NOMO-1 (cell line): ENCODE data around the gene PTGES2.
A peak's percentile ranks its signal among the peaks of the same experiment; 100 is the strongest.

Experiments used
- DNase-seq, 2 experiments: peaks; one replicate each; lab custom pipeline; 2025; ENCODE audit not compliant: unreplicated experiment in 2 of 2; lab: John Stamatoyannopoulos, UW

The PTGES2 gene

DNA sequence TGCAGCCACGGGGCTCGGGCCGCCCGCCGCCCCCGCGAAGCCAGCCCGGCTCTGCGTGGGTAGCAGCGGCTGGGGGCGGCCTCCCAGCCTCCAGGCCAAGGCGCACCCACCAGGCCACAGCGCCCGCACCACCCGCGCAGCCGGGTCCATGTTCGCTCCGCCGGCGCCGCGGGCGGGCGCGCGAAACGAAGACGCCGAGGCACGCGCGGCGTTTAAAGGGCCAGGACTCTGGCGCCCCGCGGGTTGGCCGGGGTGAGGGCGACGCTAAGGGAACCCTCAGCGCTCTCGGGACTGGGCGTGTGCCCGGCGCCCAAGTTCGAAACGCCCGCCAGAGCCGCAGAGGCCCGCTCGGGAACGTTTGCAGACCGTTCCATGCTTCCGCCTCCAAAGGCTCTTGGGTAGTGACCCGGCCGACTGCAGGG lies at the start of gene PTGES2:
Gene PTGES2, minus strand, starts transcription at position 162 of the 422 bp plus-strand sequence. Its CDS starts 12 bp downstream, at position 150.
- DNase-seq, result peak; percentile 76 to 86

DNA sequence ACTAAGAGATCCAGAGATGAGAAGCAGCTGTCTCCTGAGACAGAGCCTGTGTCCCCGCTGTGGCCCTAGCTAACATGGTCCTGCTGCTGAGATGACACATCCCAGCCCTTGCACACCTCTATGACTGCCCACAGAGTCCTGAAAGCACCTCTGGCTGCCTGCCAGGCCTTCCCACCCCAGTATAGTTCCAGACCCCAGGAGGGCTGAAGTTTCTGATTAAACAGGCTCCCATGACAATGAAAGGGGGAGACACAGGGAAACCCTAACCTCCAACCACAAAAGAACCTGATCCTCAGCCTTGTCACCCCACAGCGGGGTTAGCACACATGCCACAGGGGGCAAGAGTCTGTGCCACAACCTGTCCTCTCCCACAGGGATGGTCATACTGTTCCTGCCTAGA lies 48.2 kb upstream of the PTGES2 start:
- DNase-seq, result no peak

DNA sequence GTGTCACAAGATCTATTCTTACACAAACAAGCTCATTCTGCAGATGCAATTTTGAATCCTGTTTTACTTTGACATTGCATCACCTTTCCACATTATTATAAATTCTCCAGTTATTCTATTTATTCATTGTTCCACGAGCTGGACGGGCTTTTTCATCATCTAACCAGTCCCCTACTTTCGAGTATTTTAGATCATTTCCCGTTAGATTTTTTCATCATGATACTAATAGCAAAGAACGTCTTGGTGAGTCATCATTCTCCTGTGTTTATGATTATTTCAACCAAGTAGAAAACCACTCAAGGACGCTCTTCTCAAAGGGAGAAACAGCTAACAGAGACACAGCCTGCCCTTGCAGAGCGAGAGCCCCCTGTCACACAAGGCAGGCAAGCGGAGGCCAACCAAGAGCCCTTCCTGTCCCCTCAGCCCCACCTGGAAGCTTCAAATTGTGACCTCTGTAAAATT lies 47.6 kb upstream of the PTGES2 start:
- no peak for DNase-seq

DNA sequence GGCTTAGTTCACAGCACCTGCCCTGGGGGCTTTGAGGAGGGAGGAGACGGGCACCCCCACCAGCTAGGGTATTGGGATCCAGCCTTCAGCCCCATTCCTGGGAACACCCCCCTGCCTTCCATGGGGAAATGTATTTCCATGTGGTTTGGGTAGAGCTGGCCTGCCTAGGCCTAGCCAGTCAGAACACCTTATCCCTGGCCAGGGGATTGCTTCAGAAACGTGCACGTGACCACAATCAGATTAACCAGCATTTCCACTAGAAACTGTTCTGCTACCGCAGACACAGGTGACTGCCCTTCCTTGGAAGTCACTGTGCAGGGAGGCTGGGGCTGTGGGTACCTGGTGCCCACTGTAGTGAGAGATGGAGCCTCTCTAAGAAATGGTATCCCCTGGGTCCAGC lies 46.5 kb upstream of the PTGES2 start:
- DNase-seq, result no peak

DNA sequence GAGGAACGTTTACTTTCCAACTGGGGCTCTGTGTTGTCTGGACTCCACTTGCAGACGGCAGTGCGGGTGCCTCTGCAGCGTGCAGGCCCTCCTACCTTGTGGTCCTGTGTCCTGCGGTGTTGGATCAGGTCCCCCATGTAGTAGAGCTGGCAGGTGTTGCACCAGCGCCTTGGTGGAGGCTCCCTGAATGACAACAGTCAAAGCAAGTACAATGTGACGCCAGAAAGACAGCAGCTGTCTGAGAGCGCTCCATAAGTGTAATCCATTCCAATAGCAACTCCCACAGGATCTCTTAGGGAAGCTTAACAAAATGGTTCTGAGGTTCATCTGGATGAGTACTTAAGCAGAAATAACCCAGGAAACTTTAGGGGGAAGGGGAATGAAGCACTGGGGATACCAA lies 42.4 kb upstream of the PTGES2 start:
- DNase-seq, result no peak

DNA sequence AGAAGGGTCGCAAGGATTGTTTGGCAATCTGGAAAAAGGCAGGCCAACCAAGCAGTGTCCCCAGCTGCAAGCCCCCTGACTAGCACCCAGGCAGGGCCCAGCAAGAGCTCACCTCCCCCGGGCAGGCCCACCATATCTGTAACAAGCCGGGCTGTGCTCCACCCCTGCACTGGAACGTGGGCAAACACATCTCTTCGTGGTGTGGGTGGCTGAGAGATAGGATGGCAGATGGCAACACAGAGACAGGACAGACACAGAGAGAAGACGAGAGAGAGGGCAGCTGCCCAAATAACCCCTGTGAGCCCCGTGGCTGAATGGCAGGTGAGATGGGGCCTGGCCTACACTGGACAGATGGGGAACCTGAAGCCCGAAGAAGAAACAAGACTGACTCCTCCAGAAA lies 42.0 kb upstream of the PTGES2 start:
- no peak for DNase-seq

DNA sequence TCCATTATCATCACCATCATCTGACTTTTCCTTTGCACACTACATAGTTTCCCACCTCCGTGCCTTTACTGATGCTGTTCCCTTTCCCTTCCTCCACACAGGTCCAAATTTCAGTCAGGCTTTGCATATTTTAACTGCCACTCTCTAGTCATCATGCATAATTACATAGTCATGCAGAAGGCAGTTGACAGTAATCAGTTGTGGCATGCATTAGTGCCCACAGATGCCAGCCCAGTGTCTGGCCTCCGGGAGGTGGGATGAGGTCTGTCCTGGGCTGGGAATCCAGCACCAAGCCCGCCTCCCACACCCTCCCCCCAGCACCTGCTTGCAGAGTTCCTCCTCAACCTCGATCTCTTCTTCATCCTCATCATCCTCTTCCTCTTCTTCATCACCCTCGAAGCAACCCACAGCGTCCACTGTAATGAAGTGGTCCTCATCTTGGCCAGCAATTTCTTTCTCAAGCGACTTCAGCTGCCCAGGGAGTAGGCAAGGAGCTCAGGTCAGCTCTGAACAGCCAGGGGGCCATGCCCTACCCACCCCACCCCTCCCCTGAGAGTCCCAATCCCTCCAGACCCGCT lies 41.3 kb upstream of the PTGES2 start:
- DNase-seq, result no peak

DNA sequence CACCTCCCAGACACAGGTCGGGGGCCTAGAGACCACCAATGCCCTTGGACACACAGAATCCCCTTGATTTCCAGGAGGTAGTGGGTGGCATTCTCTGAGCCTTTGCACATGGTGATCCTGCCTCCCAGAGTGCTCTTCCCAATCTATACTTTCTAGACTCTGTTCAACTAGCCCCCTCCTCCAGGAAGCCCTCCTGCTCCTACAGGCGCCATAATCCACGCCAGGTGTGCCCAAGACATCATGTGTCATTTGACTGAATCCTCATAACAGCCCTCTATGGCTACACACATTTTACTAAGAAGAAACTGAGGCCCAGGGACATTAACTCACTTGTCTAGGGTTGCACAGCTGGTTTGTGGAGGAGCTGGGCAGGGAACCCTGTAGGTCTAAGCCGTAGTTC lies 39.7 kb upstream of the PTGES2 start:
- no peak for DNase-seq

DNA sequence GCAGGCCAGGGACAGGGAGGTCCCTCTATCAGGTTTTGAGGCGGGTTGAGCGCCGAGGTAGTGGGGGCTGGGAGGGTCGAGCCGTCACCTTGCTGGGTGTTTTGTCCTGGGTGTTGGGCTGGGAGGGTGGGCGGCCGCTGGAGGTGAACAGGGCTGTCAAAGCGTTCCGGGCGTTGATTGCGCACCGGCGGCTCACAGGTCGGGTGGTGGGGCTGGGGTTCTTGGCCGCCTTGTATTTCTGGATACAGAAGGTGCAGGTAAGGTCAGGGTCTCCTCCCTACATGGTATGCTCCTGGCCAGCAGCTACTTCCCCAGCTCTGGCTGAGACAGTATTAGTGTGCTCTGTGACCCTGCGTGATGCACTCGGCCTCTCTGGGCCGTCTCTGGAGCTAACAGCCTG lies 38.6 kb upstream of the PTGES2 start:
- no peak for DNase-seq

DNA sequence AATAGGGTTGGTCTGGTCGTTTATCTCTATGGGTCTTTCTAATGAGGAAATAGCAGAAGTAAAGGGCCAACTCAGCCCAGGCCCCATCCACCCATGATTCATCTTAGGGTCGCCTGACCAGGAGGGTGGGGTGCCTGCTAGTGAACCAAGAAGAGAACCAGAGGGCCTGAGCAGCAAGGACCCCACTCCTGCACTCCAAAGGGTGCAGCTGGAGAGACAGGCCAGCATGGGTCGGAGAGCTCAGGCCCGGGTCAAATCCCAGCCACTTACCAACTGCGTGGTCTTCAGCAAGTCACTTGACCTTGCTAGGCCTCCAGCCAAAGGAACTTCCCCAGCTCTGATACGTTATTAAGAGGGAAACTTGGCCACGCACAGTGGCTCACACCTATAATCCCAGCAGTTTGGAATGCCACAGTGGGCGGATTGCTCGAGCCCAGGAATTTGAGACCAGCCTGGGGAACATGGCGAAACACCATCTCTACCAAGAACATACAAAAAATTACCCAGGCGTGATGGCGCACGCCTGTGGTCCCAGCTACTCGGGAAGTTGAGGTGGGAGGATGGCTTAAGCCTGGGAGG lies 36.9 kb upstream of the PTGES2 start:
- DNase-seq, result no peak

DNA sequence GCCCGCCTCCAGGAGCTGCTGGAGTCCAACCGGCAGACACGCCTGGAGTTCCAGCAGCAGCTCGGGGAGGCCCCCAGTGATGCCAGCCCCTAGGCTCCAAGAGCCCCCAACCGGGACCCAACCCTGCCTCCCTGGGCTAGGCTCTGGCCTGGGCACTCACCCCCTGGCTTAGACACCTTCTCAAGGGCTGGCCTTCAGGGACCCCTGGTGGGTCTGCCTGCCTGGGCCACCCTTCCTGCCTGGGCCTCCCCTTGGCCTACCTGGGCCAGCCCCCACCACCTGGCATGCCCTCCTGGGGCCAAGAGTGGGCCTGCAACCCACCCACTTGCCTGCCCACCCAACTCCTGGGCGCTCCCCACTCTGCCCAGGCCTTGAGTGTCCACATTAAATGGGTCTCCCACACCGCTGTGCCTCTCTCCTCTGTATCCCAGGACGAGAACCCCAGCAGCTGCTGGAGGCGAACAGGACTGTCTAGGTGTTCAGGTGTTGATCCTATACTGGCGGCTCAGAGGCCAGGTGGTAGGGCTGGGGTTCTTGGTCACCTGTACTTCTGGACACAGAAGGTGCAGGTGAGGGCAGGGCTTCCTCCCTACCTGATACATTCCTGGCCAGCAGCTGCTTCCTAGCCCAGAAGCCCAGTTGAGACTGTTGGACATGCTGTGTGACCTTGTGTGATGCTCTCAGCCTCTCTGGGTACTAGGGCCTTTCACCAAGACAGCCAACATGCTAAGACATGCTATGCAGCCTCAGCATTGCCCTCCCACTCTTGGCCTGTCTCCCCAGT lies 36.2 kb upstream of the PTGES2 start:
- DNase-seq, result no peak

DNA sequence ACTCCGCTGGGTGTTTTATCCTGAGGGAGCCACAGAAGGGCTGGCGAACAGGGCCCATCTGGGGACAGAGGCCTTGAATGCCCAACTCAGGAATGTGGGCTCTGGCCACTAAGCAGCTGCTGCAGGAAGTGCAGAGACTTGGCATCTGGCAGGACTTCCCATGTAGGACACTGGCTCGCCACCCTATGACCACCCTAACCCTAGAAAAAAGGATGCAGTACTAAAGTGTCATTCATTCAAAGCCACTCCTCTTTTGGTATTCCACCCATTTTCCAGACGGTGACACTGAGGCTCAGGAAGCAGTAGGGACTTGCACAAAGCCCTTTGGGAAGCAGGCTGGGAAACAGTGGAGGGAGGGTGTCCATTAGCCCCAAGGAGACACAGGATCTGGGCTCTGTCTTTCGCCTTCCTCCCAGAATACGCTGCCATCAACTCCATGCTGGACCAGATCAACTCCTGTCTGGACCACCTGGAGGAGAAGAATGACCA lies 35.5 kb upstream of the PTGES2 start:
- no peak for DNase-seq

DNA sequence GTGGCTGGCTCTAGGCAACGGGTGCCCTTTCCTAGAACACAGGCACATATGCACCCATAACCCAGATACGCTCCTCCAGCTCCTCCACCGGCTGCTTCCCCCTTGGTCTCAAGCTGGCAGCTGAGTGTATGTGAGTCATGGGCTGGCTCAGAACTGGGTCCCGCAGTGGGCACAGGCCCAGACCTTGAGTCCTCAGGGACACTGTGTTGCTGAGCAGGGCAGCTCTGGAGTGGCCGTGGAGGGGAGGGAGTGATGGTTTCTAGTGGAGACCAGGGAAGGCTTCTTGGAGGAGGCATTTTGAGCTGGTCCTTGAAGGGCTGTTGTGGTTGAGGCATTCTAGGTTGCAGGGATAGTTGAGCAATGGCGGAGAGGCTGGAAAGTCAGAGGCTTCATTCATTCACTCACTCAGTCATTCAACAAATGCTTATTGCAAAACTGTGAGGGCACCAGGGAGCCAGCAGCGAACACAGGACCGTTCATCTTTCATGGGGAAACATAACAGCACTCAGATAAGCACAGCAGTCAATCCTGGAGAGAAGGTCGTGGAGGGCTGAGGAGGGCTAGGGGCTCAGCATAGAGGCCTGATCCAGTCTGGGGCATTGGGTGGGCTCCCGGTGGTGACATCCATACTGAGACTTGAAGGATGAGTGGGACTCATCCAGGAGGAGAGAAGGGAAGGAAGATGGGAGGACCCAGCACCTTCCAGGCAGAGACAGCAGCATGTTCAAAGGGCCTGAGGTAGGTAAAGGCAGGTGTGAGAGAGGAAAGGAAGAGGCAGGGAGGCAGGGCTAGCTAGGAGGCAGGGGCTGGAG lies 34.9 kb upstream of the PTGES2 start:
- DNase-seq, result no peak

DNA sequence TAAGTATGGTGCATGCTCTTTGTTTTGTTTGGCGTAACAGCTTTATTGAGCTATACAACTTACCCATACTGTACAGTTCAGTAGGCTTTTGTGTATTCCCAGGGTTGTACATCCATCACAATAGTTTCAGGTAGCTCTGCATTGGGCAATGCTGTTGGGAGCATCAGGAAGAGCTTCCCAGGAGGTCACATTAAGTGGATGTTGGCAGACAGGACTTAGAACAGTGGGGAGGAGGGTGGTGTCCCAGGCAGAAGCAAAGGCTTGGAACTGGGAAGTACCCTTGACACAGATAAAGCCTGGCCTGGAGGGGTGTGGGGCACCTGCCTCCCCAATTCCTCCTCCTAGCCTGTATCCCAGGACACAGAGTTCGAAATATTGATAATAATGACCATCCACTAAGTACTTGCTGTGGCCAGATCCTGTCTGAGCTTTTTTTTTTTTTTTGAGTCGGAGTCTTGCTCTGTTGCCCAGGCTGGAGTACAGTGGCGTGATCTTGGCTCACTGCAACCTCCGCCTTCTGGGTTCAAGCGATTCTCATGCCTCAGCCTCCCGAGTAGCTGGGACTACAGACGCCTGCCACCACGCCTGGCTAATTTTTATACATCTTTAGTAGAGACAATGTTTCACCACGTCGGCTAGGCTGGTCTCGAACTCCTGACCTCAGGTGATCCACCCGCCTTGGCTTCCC lies 33.8 kb upstream of the PTGES2 start:
- DNase-seq, result no peak

DNA sequence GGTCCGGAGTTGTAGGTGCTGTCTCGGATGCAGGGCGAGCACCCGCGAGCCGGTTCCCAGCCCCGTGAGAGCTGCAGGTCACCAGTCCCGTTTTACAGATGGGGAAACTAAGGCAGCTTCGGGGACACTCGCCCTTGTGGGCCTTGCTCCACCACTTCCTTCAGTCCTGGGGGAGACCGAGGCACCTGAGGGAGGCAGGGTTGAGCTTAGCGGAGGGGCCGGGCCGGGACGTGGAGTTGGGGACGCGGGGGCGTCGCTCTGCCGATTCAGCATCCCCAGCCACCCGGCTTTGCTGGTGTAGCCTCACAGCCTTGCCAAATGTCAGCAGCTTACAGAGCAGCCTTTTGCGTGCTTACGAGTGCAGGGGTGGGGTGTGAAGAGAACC lies 33.1 kb upstream of the PTGES2 start:
- no peak for DNase-seq

DNA sequence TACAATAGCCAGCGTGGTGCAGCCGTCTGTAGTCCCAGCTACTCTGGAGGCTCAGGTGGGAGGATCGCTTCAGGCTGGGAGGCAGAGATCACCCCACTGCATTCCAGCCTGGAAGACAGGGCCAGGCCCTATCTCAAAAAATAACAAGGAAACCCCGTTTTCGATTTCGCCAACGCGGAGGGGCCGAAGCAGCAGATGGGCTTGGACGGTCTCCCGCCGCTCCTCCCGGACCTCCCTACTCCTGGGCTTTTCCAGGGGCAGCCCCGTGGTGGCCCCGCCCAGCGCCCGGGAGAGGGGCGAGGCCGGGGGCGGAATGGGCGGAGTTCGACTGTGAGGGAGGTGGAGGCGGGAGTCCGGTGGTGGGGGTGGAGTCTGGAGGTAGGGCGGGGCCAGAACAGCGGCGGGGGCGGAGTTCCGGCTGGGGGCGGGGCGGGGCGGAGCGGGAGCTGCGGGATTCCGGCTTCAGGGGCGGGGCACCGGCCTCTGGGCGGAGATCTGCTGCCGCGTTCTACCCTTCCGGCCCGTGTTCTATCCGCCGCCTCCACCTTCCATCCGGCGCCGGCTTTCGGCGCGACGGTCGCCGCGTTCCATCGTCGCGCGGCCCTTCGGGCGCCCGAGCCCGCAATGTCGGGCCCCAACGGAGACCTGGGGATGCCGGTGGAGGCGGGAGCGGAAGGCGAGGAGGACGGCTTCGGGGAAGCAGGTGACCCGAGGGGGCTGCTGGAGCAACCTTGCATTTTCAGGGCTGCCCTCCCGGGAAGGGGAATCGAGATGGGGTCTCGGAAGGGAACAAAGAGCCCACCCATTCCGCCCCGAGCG lies 32.5 kb upstream of the PTGES2 start, which contains the start of gene BBLN:
Gene BBLN, plus strand, starts transcription at position 482 of the 819 bp plus-strand sequence. Its CDS starts 143 bp downstream, at position 625.
- peak; percentile 80 to 91 for DNase-seq

DNA sequence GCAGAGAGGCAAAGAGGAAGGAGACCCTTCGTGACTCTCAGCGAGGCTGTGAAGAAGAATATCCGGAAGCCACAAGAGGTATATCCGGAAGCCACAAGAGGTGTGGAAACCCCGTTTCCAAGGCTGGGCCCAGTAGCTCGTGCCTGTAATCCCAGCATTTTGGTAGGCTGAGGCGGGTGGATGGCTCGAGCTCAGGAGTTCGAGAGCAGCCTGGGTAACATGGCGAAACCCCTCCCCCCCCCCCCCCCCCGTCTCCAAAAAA lies 31.9 kb upstream of the PTGES2 start:
- peak; percentile 63 to 77 for DNase-seq

DNA sequence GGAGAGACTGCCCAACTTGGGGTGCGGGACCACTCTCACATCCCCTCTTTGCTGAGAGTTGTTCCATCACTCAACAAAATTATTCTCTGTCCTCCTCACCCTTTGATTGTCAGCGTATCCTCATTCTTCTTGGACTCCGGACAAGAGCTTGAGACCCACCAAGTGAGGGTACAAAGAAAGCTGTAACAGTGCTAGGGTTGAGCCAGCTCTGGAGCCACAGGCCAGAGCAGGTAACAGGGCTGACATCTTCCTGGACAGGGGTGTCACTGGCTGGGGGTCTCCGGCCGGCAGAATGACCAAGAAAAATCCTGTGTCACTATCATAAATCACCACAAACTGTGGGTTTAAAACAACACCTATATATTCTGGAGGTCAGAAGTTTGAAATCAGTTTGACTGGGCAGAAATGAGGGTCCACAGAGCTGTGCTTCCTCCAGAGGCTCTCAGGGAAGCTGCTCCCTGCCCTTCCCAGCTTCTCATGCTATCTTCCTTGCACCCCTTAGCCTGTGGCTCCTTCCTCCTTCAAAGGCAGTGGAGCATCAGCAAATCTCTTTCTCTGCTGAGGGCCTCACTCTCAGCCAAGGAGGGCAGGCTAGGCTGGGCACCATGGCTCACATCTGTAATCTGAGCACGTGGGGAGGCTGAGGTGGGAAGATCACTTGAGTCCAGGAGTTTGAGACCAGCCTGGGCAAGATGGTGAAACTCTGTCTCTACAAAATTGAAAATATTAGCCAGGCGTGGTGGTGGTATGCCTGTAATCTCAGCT lies 28.4 kb upstream of the PTGES2 start:
- DNase-seq, result no peak
